Retina (tissue), 1 donor: ENCODE data around the gene POLD2.
"Not testable (repeated sequence)": the region's sequence is repeated elsewhere in the genome, so short reads cannot be mapped to it uniquely, and the experiment has no call there.

Source experiments
- DNase-seq: peaks from one replicate; pipeline ENCODE4 v3.0.0-alpha.2; 2016

POLD2 gene

GRCh38 chr7:44134943-44135628 is 11.7 kb upstream of the POLD2 start:
- DNase-seq, result no peak

- no peak for DNase-seq
These were observed 9.9 kb upstream of the POLD2 start for GRCh38 chr7:44133295-44133694.

GRCh38 chr7:44132039-44132438 is 8.7 kb upstream of the POLD2 start:
- DNase-seq, result no peak

- no peak for DNase-seq
These were observed 8.1 kb upstream of the POLD2 start for GRCh38 chr7:44131173-44132029.

- no peak for DNase-seq
These were observed 5.6 kb upstream of the POLD2 start for GRCh38 chr7:44128721-44129582.

- DNase-seq, result no peak
These were observed 3.8 kb upstream of the POLD2 start for GRCh38 chr7:44127161-44127560.

- not testable (repeated sequence) for DNase-seq
These were observed 3.2 kb upstream of the POLD2 start for GRCh38 chr7:44126574-44126973.

GRCh38 chr7:44124822-44125202 is 1.5 kb upstream of the POLD2 start:
- DNase-seq, result no peak

GRCh38 chr7:44122529-44122928 is 819 bp downstream of the POLD2 start:
- no peak for DNase-seq

- no peak for DNase-seq
These were observed 1.5 kb downstream of the POLD2 start for GRCh38 chr7:44121761-44122420.

- no peak for DNase-seq
These were observed 3.0 kb downstream of the POLD2 start for GRCh38 chr7:44120395-44120794.

GRCh38 chr7:44119829-44120380 is 3.4 kb downstream of the POLD2 start:
- DNase-seq, result no peak

- no peak for DNase-seq
These were observed 5.4 kb downstream of the POLD2 start for GRCh38 chr7:44117801-44118429.

- DNase-seq, result no peak
These were observed 6.3 kb downstream of the POLD2 start for GRCh38 chr7:44116789-44117666.

- DNase-seq, result no peak
These were observed 7.1 kb downstream of the POLD2 start for GRCh38 chr7:44116087-44116788.

- DNase-seq, result no peak
These were observed 8.6 kb downstream of the POLD2 start for GRCh38 chr7:44114586-44115310.

GRCh38 chr7:44113764-44114354 is 9.5 kb downstream of the POLD2 start:
- DNase-seq, result no peak

GRCh38 chr7:44112997-44113763 is 10.2 kb downstream of the POLD2 start:
- DNase-seq, result no peak
